Neuronal stem cell (in vitro differentiated cells): ENCODE results near the gene MACROD1.

ENCODE experiments used
- DNase-seq: peaks from one replicate; pipeline ENCODE4 v3.0.0-alpha.2; 2013; ENCODE audit warnings: low spot score
- H2AFZ ChIP-seq: one replicate; pipeline ENCODE4 v1.6.1; 2013; ENCODE audit warnings: mild to moderate bottlenecking, low read length, inconsistent platforms
- H2AK5ac ChIP-seq: 2 replicates; pipeline ENCODE4 v1.6.1; 2013; ENCODE audit warnings: low read depth, mild to moderate bottlenecking, inconsistent platforms, low read length, moderate library complexity, mixed read lengths
- H2BK120ac ChIP-seq: 2 replicates; pipeline ENCODE4 v1.6.1; 2013; ENCODE audit warnings: low read depth, mild to moderate bottlenecking, inconsistent platforms, low read length, moderate library complexity, mixed read lengths
- H2BK12ac ChIP-seq: one replicate; pipeline ENCODE4 v1.6.1; 2013; ENCODE audit warnings: low read length, inconsistent platforms
- H2BK15ac ChIP-seq: 2 replicates; pipeline ENCODE4 v1.6.1; 2013; ENCODE audit warnings: mild to moderate bottlenecking, low read length, inconsistent platforms, mixed read lengths
- H2BK5ac ChIP-seq: one replicate; pipeline ENCODE4 v1.6.1; 2013; ENCODE audit warnings: inconsistent platforms, mild to moderate bottlenecking, low read length, moderate library complexity
- H3K14ac ChIP-seq: one replicate; pipeline ENCODE4 v1.6.1; 2013; ENCODE audit warnings: low read length, inconsistent platforms
- H3K18ac ChIP-seq: 2 replicates; pipeline ENCODE4 v1.6.1; 2013; ENCODE audit warnings: low read length, inconsistent platforms
- H3K23ac ChIP-seq: 2 replicates; pipeline ENCODE4 v1.6.1; 2013; ENCODE audit warnings: low read depth, mild to moderate bottlenecking, mixed read lengths, low read length, inconsistent platforms; ENCODE audit not compliant: poor library complexity
- H3K27ac ChIP-seq: replicated peaks from 3 replicates; pipeline ENCODE4 v1.5.1; 2013; ENCODE audit warnings: low read length, inconsistent platforms
- H3K27me3 ChIP-seq, 3 experiments: 2 replicates each; pipeline ENCODE4 v1.6.1; 2013; ENCODE audit warnings: low read length in 3 of 3, mild to moderate bottlenecking in 2 of 3, inconsistent platforms in 1 of 3, low read depth in 1 of 3, mixed read lengths in 1 of 3, moderate library complexity in 1 of 3; ENCODE audit not compliant: control insufficient read depth in 3 of 3, insufficient read depth in 3 of 3
- H3K36me3 ChIP-seq, 2 donors: replicated peaks in 1 of 2; 2 replicates each; pipeline ENCODE4 v1.6.1; 2013; ENCODE audit warnings: low read length in 2 of 2; ENCODE audit not compliant: control insufficient read depth in 2 of 2, insufficient read depth in 2 of 2
- H3K4ac ChIP-seq: 2 replicates; pipeline ENCODE4 v1.6.1; 2013; ENCODE audit warnings: inconsistent platforms, mild to moderate bottlenecking, low read length, moderate library complexity
- H3K4me1 ChIP-seq, 2 donors: 1 replicate in 1 of 2; 2 replicates in 1 of 2; pipeline ENCODE4 v1.6.1; 2013; ENCODE audit warnings: low read length in 2 of 2, low read depth in 1 of 2; ENCODE audit not compliant: control insufficient read depth in 2 of 2, insufficient read depth in 1 of 2
- H3K4me2 ChIP-seq: one replicate; pipeline ENCODE4 v1.6.1; 2013; ENCODE audit warnings: mild to moderate bottlenecking, low read length, inconsistent platforms; ENCODE audit not compliant: insufficient read depth, poor library complexity, severe bottlenecking
- H3K4me3 ChIP-seq, 2 donors: 2 replicates each; pipeline ENCODE4 v1.5.1; 2013; ENCODE audit warnings: low read length in 2 of 2, mild to moderate bottlenecking in 2 of 2, inconsistent platforms in 1 of 2, moderate library complexity in 1 of 2
- H3K79me1 ChIP-seq: one replicate; pipeline ENCODE4 v1.6.1; 2013; ENCODE audit warnings: low read depth, mild to moderate bottlenecking, inconsistent platforms, low read length, moderate library complexity
- H3K9ac ChIP-seq: one replicate; pipeline ENCODE4 v1.6.1; 2013; ENCODE audit warnings: mild to moderate bottlenecking, low read depth, low read length, inconsistent platforms; ENCODE audit not compliant: poor library complexity
- H3K9me3 ChIP-seq, 2 donors: replicated peaks in 1 of 2; 2 replicates each; pipeline versions ENCODE3 to v1.6.1; 2013; ENCODE audit warnings: low read length in 2 of 2, mild to moderate bottlenecking in 2 of 2, inconsistent platforms in 1 of 2, low read depth in 1 of 2, mixed read lengths in 1 of 2, moderate library complexity in 1 of 2; ENCODE audit not compliant: control insufficient read depth in 2 of 2, insufficient read depth in 1 of 2
- H4K8ac ChIP-seq: one replicate; pipeline ENCODE4 v1.6.1; 2013; ENCODE audit warnings: low read depth, mild to moderate bottlenecking, inconsistent platforms, low read length, moderate library complexity
- H4K91ac ChIP-seq: one replicate; pipeline ENCODE4 v1.6.1; 2013; ENCODE audit warnings: low read length, low read depth, mild to moderate bottlenecking, inconsistent platforms; ENCODE audit not compliant: poor library complexity
- WGBS, 2 donors: extraction: QIAGEN DNeasy Blood & Tissue Kit; methylation state at CpG; one replicate each; pipeline ENCODE4 v1.1.7; 2013; ENCODE audit warnings: missing lambda C conversion rate in 2 of 2, mixed read lengths in 1 of 2; ENCODE audit not compliant: insufficient read length in 2 of 2, insufficient replicate concordance in 1 of 2; ENCODE audit errors: extremely low coverage in 2 of 2; 5-methylcytosine and 5-hydroxymethylcytosine counted together

The MACROD1 gene

DNA sequence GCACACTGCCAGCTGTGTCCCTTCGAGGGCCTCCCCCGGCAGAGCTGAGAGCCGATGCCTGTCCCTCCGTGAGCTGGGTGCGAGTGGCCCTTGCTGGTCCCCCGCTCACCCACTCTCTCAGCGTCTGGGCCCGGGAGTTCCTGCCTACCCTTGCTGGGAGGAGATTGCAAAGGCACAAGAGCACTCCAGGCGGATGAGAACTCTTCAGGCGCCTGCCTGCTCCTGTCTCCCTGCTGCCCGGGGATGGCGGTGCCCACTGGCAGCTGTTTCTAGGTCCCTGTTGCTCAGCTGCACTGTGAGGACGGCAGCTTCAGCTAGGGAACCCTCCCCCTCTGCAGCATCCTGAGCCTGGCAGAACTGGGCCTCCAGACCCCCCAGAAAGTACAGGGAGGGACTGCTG lies 69.1 kb downstream of the MACROD1 start:
- H3K4me2 ChIP-seq: no peak overlapping the region
- peak overlapping the region; percentile 26 for H3K9ac ChIP-seq

DNA sequence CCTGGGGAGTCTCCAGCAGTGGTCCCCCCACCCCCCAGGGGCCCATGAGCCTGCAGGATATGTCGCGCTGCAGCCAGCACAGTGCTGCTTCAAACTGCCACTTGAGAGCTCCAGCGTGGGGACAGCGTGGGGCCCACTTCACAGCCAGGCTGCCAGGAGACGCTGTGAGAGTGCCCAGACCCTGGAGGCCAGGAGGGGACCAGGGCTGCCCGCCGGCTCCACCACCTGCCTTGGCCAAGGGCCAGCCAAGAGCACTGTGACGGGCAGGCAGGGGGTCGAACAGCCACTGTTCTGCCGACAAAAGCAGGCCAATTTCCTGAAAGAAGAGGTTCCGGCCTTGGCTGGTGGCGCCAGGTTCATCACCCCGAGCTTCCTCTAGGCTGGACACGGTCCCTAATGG lies 70.0 kb downstream of the MACROD1 start:
- Histone ChIP-seq H4K8ac (no peak overlapping the region), H3K4me1 (peaks cover 46 to 70% of the 10 kb centered on the region in 2 donors), H2AK5ac (peak overlapping the region; percentile 96), H3K4ac (no peak overlapping the region), H2BK12ac (peak overlapping the region; percentile 41), H2BK120ac (peak overlapping the region; percentile 11), H3K14ac (no peak overlapping the region), H3K36me3 (no peaks in the 10 kb centered on the region), H2BK5ac (no peak overlapping the region), H3K79me1 (peaks cover 2% of the 10 kb centered on the region), H3K27ac (no peak overlapping the region), H2BK15ac (peak overlapping the region; percentile 51), H3K18ac (peak overlapping the region; percentile 88), H3K27me3 (no peaks in the 10 kb centered on the region), H3K9ac (peak overlapping the region; percentile 46), H2AFZ (no peak overlapping the region), H3K4me3 (no peak overlapping the region), H3K4me2 (no peak overlapping the region), H3K9me3 (no peaks in the 10 kb centered on the region), H3K23ac (no peak overlapping the region), H4K91ac (no peak overlapping the region)
- DNase-seq: no peak
- WGBS, 2 donors: no CpG with 5 or more reads among the region's 14 CpGs

More for the DNA sequence above, 69.1 kb downstream of the MACROD1 start:
- H4K91ac ChIP-seq: no peak overlapping the region
- peak overlapping the region; percentile 85 for H3K18ac ChIP-seq
- no CpG with 5 or more reads among the region's 13 CpGs for WGBS, 2 donors
- H2AFZ ChIP-seq: no peak overlapping the region
- H2BK120ac ChIP-seq: peak overlapping the region; percentile 5
- no peak overlapping the region for H3K27ac ChIP-seq
- H3K36me3 ChIP-seq: no peaks in the 10 kb centered on the region
- H2BK15ac ChIP-seq: peak overlapping the region; percentile 40
- no peak overlapping the region for H3K4me3 ChIP-seq
- H3K79me1 ChIP-seq: peaks cover 2% of the 10 kb centered on the region
- no peaks in the 10 kb centered on the region for H3K9me3 ChIP-seq
- no peak overlapping the region for H4K8ac ChIP-seq
- H2AK5ac ChIP-seq: peak overlapping the region; percentile 89
- H3K4me1 ChIP-seq: peaks cover 42 to 67% of the 10 kb centered on the region in 2 donors
- peak overlapping the region; percentile 36 for H2BK12ac ChIP-seq
- H3K14ac ChIP-seq: peak overlapping the region; percentile 90
- H3K23ac ChIP-seq: peak overlapping the region; percentile 38
- H2BK5ac ChIP-seq: no peak overlapping the region
- no peaks in the 10 kb centered on the region for H3K27me3 ChIP-seq
- DNase-seq: no peak
- H3K4ac ChIP-seq: no peak overlapping the region

- no peak overlapping the region for H3K4me3 ChIP-seq
- H2BK120ac ChIP-seq: peak overlapping the region; percentile 11
- H4K91ac ChIP-seq: no peak overlapping the region
- peak overlapping the region; percentile 96 for H2AK5ac ChIP-seq
- no peak for DNase-seq
- no peaks in the 10 kb centered on the region for H3K36me3 ChIP-seq
- peak overlapping the region; percentile 43 for H2BK12ac ChIP-seq
- H2BK15ac ChIP-seq: peak overlapping the region; percentile 51
- peaks cover 50 to 71% of the 10 kb centered on the region in 2 donors for H3K4me1 ChIP-seq
- peak overlapping the region; percentile 91 for H3K18ac ChIP-seq
- peak overlapping the region; percentile 6 for H3K9ac ChIP-seq
- peaks cover 2% of the 10 kb centered on the region for H3K79me1 ChIP-seq
- H4K8ac ChIP-seq: no peak overlapping the region
- WGBS, 2 donors: no CpG with 5 or more reads among the region's 10 CpGs
- no peak overlapping the region for H2BK5ac ChIP-seq
- peak overlapping the region; percentile 1 for H3K4ac ChIP-seq
- H3K27me3 ChIP-seq: no peaks in the 10 kb centered on the region
- no peak overlapping the region for H3K4me2 ChIP-seq
- H3K9me3 ChIP-seq: no peaks in the 10 kb centered on the region
- peak overlapping the region; percentile 57 for H3K14ac ChIP-seq
- peak overlapping the region; percentile 65 for H3K27ac ChIP-seq
- H2AFZ ChIP-seq: no peak overlapping the region
- H3K23ac ChIP-seq: no peak overlapping the region
Observed at GRCh38 chr11:64095273-64095817, 70.6 kb downstream of the MACROD1 start.

DNA sequence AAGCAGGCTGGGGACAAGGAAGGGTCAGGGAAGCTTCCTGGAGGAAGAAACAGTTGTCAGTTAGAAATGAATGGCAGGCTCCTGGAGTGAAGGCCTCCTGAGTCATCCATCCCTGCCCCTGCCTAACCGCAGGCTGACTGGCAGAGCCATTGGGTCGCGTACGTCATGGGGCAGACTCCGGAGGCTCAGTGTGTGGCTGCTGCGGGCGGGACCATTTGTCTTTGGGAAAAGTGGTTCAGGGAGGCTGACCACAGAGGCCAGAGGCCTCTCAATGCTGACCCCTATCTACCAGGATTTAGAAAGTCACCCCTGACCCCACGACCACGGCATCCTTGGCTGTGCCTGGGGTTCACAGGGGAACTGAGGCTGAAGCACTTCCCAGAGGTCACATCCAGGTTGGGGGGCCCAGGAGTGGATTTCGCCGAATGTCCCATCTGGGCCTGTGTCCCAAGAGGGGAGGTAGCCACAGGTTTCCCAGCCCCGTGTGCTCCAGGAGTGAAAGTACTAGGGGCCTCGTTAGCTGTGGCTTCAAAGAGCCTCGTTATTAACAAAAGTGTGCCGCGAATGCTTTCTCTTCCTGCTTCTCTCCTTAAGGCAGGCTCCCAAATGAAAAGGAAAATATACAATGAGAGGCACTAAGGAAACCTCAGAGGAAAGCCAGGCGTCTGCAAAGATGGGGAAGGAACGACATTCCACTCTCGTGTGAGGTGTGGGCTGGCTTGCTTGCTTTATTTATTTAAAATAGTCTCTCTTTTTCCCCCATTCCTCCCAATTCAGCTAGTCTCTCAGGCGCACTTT lies 71.3 kb downstream of the MACROD1 start:
- no peak overlapping the region for H3K4ac ChIP-seq
- H2BK15ac ChIP-seq: peak overlapping the region; percentile 6
- H3K9me3 ChIP-seq: no peaks in the 10 kb centered on the region
- DNase-seq: peak; percentile 36
- H3K23ac ChIP-seq: no peak overlapping the region
- H3K18ac ChIP-seq: peak overlapping the region; percentile 62
- H3K4me1 ChIP-seq: peaks cover 57 to 78% of the 10 kb centered on the region in 2 donors
- no peaks in the 10 kb centered on the region for H3K27me3 ChIP-seq
- peaks cover 2% of the 10 kb centered on the region for H3K79me1 ChIP-seq
- no peak overlapping the region for H2BK5ac ChIP-seq
- no peak overlapping the region for H2BK120ac ChIP-seq
- WGBS, 2 donors: no CpG with 5 or more reads among the region's 20 CpGs
- no peak overlapping the region for H2BK12ac ChIP-seq
- no peak overlapping the region for H3K4me3 ChIP-seq
- no peak overlapping the region for H4K8ac ChIP-seq
- H2AFZ ChIP-seq: no peak overlapping the region
- no peak overlapping the region for H4K91ac ChIP-seq
- no peak overlapping the region for H3K14ac ChIP-seq
- H3K9ac ChIP-seq: peak overlapping the region; percentile 1
- no peak overlapping the region for H3K4me2 ChIP-seq
- no peaks in the 10 kb centered on the region for H3K36me3 ChIP-seq
- peak overlapping the region; percentile 72 for H2AK5ac ChIP-seq
- H3K27ac ChIP-seq: peak overlapping the region; percentile 65
